CD4-positive, alpha-beta T cell treated with Interleukin-4 for 4 hours (primary cell): ENCODE results near the gene CHSY3.

Experiments used
- DNase-seq: peaks from one replicate; pipeline ENCODE4 v3.0.0-alpha.2; 2020

The CHSY3 gene

DNA sequence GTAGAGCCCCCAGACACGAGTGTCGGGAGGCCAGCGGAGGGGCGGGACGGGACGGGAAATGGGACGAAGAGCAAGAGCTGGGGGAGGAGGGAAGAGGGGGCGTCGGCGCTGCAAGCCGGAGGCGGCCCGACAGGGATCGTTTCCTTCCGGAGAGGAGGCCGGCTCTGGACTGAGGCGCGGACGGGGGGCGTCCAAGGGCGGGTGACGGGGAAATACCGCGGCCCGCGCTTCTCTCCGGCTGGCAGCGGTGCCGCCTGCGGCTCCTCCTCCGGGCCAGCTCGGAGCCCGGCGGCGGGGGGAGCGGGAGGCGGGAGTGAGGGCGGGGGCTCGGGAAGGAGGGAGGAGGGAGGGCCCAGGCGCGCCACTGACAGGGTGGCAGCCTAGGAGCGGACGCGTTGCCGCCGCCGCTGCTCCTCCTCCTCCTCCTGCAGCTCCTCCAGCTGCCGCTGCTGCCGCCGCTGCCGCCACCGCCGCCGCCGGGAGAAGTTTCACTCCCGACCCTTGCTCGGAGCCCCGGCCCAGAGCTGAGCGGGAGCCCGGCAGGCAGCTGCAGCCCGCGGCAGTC lies at the start of gene CHSY3:
TSS of gene CHSY3 (plus strand) at position 364 of the 565 bp plus-strand sequence.
- DNase-seq, result peak; percentile 1

- no peak for DNase-seq
These were observed 47.9 kb upstream of the CHSY3 start for GRCh38 chr5:129856325-129856724.

GRCh38 chr5:129857116-129857515 lies 47.1 kb upstream of the CHSY3 start:
- no peak for DNase-seq

- no peak for DNase-seq
These were observed 46.1 kb upstream of the CHSY3 start for GRCh38 chr5:129858131-129858675.

DNA sequence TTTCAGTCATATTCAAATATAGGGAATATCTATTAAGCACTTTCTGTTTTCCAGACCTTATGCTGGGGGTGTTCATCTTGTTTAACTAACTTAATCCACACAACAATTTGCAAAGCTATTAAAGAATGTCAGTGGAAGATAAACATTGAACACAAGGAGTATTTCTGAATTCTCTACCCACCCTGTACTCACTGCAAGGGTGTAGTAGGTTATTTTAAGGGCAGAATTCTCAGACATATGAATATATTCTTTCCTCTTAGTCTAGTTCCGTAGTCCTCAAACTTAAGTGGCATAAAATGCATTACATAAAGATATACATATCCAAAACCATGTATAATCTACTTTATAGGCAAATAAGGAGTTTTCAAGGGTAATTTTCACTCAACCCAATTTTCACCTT lies 19.9 kb upstream of the CHSY3 start:
- no peak for DNase-seq

- DNase-seq, result no peak
These were observed 4.8 kb upstream of the CHSY3 start for GRCh38 chr5:129899454-129899853.

DNA sequence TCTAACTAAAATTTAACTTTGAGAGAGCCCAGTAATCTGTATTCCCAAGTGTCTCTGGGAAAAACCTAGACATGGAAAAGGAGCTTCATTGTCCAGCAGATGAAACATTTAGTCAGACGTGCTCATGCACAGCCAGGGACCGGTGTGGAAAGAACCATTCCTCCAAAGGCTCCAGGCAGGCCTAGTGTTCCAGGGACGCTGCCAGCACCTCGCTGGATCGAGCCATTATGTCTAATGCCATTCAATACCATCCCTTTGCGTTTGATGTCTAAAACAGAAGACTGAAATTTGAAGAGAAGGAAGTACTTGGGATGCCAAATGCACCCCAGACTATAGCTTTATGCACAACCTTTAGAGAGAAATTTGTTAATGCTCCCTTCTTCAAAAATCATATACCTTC lies 1.4 kb upstream of the CHSY3 start:
- no peak for DNase-seq

- DNase-seq, result no peak
These were observed 681 bp upstream of the CHSY3 start for GRCh38 chr5:129903466-129904101.

DNA sequence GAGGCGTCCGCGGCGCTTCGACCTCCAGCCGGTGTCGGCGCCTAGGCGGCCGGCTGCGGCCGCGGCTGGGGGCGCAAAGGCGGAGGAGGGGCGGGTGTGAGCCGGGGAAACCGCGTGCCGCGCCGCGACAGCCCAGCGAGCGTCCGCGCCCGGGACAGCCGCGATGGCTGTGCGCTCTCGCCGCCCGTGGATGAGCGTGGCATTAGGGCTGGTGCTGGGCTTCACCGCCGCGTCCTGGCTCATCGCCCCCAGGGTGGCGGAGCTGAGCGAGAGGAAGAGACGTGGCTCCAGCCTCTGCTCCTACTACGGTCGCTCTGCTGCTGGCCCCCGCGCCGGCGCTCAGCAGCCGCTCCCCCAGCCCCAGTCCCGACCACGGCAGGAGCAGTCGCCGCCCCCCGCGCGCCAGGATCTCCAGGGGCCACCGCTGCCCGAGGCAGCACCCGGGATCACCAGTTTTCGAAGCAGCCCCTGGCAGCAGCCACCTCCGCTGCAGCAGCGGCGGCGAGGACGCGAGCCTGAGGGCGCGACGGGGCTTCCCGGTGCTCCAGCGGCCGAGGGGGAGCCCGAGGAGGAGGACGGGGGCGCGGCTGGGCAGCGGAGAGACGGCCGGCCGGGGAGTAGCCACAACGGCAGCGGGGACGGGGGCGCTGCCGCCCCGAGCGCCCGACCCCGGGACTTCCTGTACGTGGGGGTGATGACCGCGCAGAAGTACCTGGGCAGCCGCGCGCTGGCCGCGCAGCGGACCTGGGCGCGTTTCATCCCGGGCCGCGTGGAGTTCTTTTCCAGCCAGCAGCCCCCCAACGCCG lies 605 bp downstream of the CHSY3 start:
- DNase-seq, result no peak

DNA sequence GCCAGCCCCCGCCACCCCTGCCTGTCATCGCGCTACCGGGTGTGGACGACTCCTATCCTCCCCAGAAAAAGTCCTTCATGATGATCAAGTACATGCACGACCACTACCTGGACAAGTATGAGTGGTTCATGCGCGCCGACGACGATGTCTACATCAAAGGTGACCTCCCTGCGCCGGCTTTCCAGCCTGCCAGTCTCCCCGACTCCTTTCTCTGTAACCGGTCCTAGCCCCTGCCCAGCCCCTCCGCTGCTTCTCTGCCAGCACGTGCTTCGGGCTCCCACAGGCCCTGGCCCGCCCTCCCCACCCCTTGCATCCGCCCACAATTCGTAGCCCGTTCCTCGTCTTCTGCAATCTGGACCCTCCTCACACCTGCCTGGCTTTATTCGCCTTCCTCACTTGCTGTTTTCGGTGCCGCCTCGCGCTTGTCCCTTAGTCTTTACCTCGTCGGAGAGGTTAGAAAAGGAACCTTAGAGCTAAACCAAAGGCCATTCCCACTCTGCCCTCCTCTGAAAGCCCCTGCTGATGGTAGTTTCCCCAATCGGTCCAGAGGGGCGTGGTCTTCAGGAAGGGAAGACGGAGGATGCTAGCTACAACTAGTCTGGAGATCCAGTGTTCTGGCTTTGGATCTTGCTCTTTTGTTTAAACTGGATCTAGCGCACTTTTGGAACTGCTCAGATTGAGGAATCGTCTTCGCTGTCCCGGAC lies 1.4 kb downstream of the CHSY3 start:
- DNase-seq, result no peak

DNA sequence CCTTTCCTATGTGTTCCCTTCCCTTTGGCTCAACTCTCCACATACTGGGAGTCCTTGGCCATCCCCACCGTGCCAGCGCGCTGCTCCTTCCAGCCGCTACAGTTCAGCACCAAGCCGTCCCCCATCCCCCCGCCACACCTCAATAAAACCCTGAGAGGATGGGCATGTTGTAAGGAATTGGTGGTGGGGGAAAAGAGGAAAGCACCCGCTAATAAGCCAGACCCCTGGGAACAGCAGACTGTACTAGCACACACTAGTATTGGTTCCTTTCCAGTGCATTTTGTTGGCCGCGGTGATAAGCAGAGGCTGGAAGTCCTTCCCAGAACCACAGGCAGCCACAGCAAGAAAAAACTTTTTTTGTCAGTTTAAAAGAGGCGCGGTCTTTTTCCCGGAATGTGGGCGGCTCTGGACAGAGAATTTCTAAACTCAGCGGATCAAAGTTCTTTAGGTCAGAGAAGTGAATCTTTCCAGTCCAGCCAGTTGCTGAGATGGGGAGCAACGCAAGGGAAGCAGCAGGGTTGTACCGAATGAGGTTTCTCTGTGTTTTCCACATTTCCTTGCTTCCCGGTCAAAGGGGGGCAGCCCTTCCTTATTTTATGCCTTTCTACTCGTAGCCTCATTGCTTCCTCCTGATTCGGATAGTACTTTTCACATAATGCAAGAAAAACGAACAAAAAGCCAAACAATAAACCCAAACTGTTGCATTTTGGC lies 2.1 kb downstream of the CHSY3 start:
- DNase-seq, result no peak

GRCh38 chr5:129909225-129909624 lies 5.0 kb downstream of the CHSY3 start:
- DNase-seq, result no peak

- no peak for DNase-seq
These were observed 8.5 kb downstream of the CHSY3 start for GRCh38 chr5:129912601-129913255.

- DNase-seq, result no peak
These were observed 11.2 kb downstream of the CHSY3 start for GRCh38 chr5:129915415-129915814.

- DNase-seq, result no peak
These were observed 13.0 kb downstream of the CHSY3 start for GRCh38 chr5:129917224-129917623.

DNA sequence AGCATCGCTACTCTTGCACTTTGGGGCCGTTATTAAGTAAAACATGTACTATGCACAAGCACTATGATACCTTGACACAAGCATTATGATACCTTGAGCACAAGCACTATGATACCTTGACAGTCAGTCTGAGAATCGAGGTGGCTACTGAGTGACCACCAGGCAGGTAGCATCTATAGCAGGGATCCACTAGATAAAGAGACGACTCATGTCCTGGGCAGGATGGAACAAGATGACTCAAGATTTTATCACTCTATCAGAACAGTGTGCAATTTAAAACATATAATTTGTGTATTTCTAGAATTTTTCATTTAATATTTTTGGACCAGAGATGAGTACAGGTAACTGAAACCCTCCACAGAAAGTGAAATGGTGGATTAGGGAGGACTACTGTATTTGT lies 16.9 kb downstream of the CHSY3 start:
- no peak for DNase-seq

DNA sequence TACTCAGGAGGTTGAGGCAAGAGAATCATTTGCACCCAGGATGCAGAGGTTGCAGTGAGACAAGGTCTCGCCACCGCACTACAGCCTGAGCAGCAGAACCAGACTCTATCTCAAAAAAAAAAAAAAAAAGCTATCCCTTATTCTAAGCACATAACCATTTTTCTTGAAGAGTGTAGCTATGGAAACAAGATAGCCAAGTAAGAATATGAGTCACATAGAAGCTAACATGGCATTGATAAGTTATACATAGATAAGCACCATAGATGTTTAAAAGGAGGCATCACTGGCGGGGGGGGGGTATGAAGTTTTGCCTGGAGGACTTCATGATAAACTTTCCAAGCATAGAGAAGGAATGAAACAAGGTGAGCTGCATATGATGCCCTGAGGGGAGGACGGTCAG lies 26.0 kb downstream of the CHSY3 start:
- DNase-seq, result no peak

DNA sequence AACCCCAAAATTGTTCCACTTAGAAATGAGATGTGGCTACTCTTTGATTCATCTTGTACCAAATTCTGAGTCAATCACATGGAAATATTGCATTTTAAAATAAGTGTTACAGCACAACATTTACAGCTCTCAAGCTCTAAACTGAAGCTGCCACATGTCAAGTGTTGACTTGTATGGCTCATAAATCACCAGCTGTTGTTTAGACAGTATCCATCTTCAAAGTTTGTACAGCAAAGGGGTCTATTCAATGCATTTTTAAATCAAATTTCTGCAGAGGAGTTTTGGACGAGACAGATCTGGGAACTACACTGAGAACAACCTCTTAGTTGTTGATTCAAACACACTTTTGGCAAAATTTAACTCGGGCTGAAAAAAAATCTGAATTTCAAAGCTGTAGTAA lies 31.4 kb downstream of the CHSY3 start:
- no peak for DNase-seq

DNA sequence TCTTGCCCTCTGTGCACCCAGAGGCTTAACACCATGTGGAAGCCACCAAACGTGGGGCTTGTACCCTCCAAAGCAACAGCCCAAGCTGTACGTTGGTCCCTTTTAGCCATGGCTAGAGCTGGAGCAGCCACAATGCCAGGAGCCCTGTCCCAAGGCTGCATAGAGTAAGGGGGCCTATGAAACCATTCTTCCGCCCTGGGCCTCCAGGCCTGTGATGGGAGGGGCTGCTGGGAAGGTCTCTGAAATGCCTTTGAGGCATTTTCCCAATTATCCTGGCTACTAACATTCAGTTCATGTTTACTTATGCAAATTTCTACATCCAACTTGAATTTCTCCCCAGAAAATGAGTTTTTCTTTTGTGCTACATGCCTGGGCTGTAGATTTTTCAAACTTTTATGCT lies 33.8 kb downstream of the CHSY3 start:
- DNase-seq, result no peak

- no peak for DNase-seq
These were observed 39.7 kb downstream of the CHSY3 start for GRCh38 chr5:129943936-129944335.

- DNase-seq, result no peak
These were observed 40.8 kb downstream of the CHSY3 start for GRCh38 chr5:129945028-129945427.

DNA sequence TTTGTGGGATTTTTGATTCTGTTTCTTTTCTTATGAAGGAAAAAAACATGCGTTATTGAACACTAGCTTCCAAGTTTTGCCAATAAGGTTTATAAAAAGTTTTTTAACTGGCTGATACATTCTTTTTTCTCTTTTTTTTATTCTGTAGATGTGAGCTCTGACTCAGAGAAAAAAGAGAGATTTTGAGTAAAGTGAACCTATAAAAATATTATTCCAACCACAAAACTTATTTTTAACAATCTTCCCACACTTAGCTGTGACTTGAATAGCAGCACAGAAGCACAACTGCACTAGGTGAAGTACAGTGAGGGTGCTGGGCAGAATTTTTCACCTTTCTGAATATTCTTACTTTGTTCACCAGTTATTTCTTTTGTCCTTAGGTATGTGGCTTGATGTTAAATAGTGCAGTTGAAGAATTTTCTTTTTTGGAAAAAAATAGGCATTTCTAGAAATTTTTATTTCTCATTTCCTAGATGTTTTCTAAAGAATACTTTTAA lies 41.6 kb downstream of the CHSY3 start:
- DNase-seq, result no peak
